ENCODE data around the gene NIP7. TPM values are rescaled to one million over a fixed set of nuclear protein-coding genes. Genes with fewer than 3 reads are reported as not detected.

Gene NIP7
- total and polyA plus RNA-seq, 9 of the 15 experiments (the other 6 are each of a cell fraction or from before 2014, with no cell fraction given) = 28.9 to 85.5 (median 72.5) TPM

GRCh38 chr16:69339289-69340094 lies at the start of gene NIP7, which contains the start of gene COG8 (continued):
- peak in 1 of 2 experiments; percentile 79; a peak in 2 of 4 replicates for TF ChIP-seq MLLT1 (IDR thresholded peaks at IDR 0.05)
- peak; percentile 58; the same call in 1 of the 2 replicates for TF ChIP-seq NBN (IDR thresholded peaks at IDR 0.05; ENCODE audit: low read depth)
- TF ChIP-seq PRPF4 (IDR thresholded peaks at IDR 0.05; ENCODE audit: insufficient read depth, low read depth, low read length, poor library complexity, severe bottlenecking) = no peak
- peak; percentile 93 for TF ChIP-seq TAF7 (tag; IDR thresholded peaks at IDR 0.05)
- TF ChIP-seq RB1 (IDR thresholded peaks at IDR 0.05; ENCODE audit: low read depth) = peak; percentile 85
- TF ChIP-seq HSF4 (CRISPR knock-in tag; IDR thresholded peaks at IDR 0.05; ENCODE audit: borderline replicate concordance) = no peak
- peak; percentile 54; the same call in 1 of the 2 replicates for TF ChIP-seq ZBTB2 (IDR thresholded peaks at IDR 0.05)
- no peak for TF ChIP-seq HMG20A (CRISPR knock-in tag; conservative IDR thresholded peaks at IDR 0.05)
- no peak for TF ChIP-seq SREBF1 (IDR thresholded peaks at IDR 0.05; ENCODE audit: borderline replicate concordance, low read depth, low read length)
- no peak for TF ChIP-seq RERE (CRISPR knock-in tag; IDR thresholded peaks at IDR 0.05; ENCODE audit: borderline replicate concordance)
- TF ChIP-seq RBM17 (IDR thresholded peaks at IDR 0.05; ENCODE audit: borderline replicate concordance, low read depth, low read length) = no peak
- peak; percentile 43 for TF ChIP-seq SPI1 (IDR thresholded peaks at IDR 0.05; ENCODE audit: borderline replicate concordance, low read depth, low read length)
- peak; percentile 62 for TF ChIP-seq MXI1 (IDR thresholded peaks at IDR 0.05; ENCODE audit: low read depth, low read length)
- TF ChIP-seq ZNF23 (CRISPR knock-in tag; IDR thresholded peaks at IDR 0.05) = no peak
- peak; percentile 97 for TF ChIP-seq TAF9B (IDR thresholded peaks at IDR 0.05; ENCODE audit: partially characterized antibody)
- TF ChIP-seq MAFF (IDR thresholded peaks at IDR 0.05; ENCODE audit: low read length) = no peak
- peak; percentile 73 for TF ChIP-seq MAX (CRISPR knock-in tag; IDR thresholded peaks at IDR 0.05)
- TF ChIP-seq POLR2A (conservative IDR thresholded peaks at IDR 0.05) = peak; percentile 95
- TF ChIP-seq FOXA1 (IDR thresholded peaks at IDR 0.05; ENCODE audit: borderline replicate concordance) = no peak
- no peak for TF ChIP-seq ZNF146 (CRISPR knock-in tag; IDR thresholded peaks at IDR 0.05; ENCODE audit: unreplicated experiment)

Data from K562 (cell line).